ENCODE results near the gene ZMYND11. TPM values are rescaled to one million over a fixed set of nuclear protein-coding genes. Genes with fewer than 3 reads are reported as not detected.
"Not testable (repeated sequence)": the region's sequence is repeated elsewhere in the genome, so short reads cannot be mapped to it uniquely, and the experiment has no call there.

The ZMYND11 gene
- polyA plus RNA-seq, 1 donor (not counting 4 experiments of a cell fraction or from before 2014, with no cell fraction given): 36.1 TPM

DNA sequence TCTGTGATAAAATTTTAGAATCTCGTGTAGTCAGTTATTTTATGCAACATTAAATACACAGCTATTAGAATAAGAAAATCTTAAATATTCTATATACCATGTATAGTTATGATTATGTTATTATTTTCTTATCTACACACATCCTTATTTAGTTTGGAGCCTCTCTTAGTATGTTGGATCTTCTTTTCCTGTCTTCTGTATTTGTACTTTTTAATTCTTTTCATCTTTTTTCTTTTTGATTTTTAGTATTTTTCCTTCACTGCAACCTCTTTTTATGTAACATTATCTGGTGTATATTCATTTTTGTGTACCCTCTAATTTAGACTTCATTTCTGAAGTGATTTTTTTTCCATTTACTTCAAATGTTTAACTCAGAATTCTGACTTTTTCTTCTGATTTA is 48.9 kb downstream of the ZMYND11 start:
- dilution Hi-C loops (cut with MboI; ENCODE audit: extremely low pct_ligation_motif_present, low sequenced_read_pairs): no loop called here
- H3K27me3 ChIP-seq (ENCODE audit: control insufficient read depth, extremely low read depth, insufficient read depth, low read length): no peaks in the 10 kb centered on the region

GRCh38 chr10:184911-185310 is 49.7 kb downstream of the ZMYND11 start:
- no peaks in the 10 kb centered on the region for H3K9me1 ChIP-seq (ENCODE audit: control insufficient read depth, extremely low read depth, insufficient read depth, low read length)
- H4K20me1 ChIP-seq (ENCODE audit: control insufficient read depth, extremely low read depth, insufficient read depth, low read length): no peaks in the 10 kb centered on the region
- H3K4me1 ChIP-seq (ENCODE audit: control insufficient read depth, extremely low read depth, insufficient read depth, low read length): peaks cover 2% of the 10 kb centered on the region
- H3K27me3 ChIP-seq (ENCODE audit: control insufficient read depth, extremely low read depth, insufficient read depth, low read length): no peaks in the 10 kb centered on the region
- H2AFZ ChIP-seq (ENCODE audit: control insufficient read depth, low read length): no peak overlapping the region
- DNase-seq (ENCODE audit: low read depth, low spot score): no peak
- no peak for FAIRE-seq
- dilution Hi-C loops (cut with MboI; ENCODE audit: extremely low pct_ligation_motif_present, low sequenced_read_pairs): no loop called here
- no peak overlapping the region for H3K27ac ChIP-seq (ENCODE audit: control insufficient read depth, insufficient read depth, low read length)
- TF ChIP-seq, protein P1, sequence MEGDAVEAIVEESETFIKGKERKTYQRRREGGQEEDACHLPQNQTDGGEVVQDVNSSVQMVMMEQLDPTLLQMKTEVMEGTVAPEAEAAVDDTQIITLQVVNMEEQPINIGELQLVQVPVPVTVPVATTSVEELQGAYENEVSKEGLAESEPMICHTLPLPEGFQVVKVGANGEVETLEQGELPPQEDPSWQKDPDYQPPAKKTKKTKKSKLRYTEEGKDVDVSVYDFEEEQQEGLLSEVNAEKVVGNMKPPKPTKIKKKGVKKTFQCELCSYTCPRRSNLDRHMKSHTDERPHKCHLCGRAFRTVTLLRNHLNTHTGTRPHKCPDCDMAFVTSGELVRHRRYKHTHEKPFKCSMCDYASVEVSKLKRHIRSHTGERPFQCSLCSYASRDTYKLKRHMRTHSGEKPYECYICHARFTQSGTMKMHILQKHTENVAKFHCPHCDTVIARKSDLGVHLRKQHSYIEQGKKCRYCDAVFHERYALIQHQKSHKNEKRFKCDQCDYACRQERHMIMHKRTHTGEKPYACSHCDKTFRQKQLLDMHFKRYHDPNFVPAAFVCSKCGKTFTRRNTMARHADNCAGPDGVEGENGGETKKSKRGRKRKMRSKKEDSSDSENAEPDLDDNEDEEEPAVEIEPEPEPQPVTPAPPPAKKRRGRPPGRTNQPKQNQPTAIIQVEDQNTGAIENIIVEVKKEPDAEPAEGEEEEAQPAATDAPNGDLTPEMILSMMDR (optimal IDR thresholded peaks at IDR 0.05 in 1 of 3, IDR thresholded peaks at IDR 0.05 in 1 of 3, conservative IDR thresholded peaks at IDR 0.05 in 1 of 3; ENCODE audit: extremely low read depth in 1 of 3, insufficient read depth in 2 of 3, low read length in 3 of 3): no peak
- no peak for TF ChIP-seq EZH2 (IDR thresholded peaks at IDR 0.05; ENCODE audit: low read length)
- no peak overlapping the region for H3K4me3 ChIP-seq (ENCODE audit: control insufficient read depth in 2 of 3, extremely low read depth in 1 of 3, insufficient read depth in 2 of 3, low read depth in 1 of 3, low read length in 3 of 3)
- H3K4me2 ChIP-seq (ENCODE audit: control insufficient read depth, extremely low read depth, insufficient read depth, low read depth, low read length): no peak overlapping the region
- H3K9ac ChIP-seq (ENCODE audit: control insufficient read depth, extremely low read depth, insufficient read depth, low read length): no peak overlapping the region
- H3K9me3 ChIP-seq (ENCODE audit: control insufficient read depth, low read depth, low read length): peaks cover 3% of the 10 kb centered on the region
- H3K36me3 ChIP-seq (ENCODE audit: control insufficient read depth in 2 of 2, extremely low read depth in 1 of 2, insufficient read depth in 2 of 2, low read length in 2 of 2): peaks cover 1 to 5% of the 10 kb centered on the region in 2 experiments
- no peaks in the 10 kb centered on the region for H3K79me2 ChIP-seq (ENCODE audit: control insufficient read depth, insufficient read depth, low read length)

More for the DNA sequence above, 48.9 kb downstream of the ZMYND11 start:
- no peaks in the 10 kb centered on the region for H3K79me2 ChIP-seq (ENCODE audit: control insufficient read depth, insufficient read depth, low read length)
- peaks cover 2% of the 10 kb centered on the region for H3K4me1 ChIP-seq (ENCODE audit: control insufficient read depth, extremely low read depth, insufficient read depth, low read length)
- no peaks in the 10 kb centered on the region for H3K9me1 ChIP-seq (ENCODE audit: control insufficient read depth, extremely low read depth, insufficient read depth, low read length)
- peaks cover 0 to 5% of the 10 kb centered on the region in 2 experiments for H3K36me3 ChIP-seq (ENCODE audit: control insufficient read depth in 2 of 2, extremely low read depth in 1 of 2, insufficient read depth in 2 of 2, low read length in 2 of 2)
- H3K9ac ChIP-seq (ENCODE audit: control insufficient read depth, extremely low read depth, insufficient read depth, low read length): no peak overlapping the region
- H3K27ac ChIP-seq (ENCODE audit: control insufficient read depth, insufficient read depth, low read length): no peak overlapping the region
- TF ChIP-seq EZH2 (IDR thresholded peaks at IDR 0.05; ENCODE audit: low read length): no peak
- TF ChIP-seq, protein P1 (optimal IDR thresholded peaks at IDR 0.05 in 1 of 3, IDR thresholded peaks at IDR 0.05 in 1 of 3, conservative IDR thresholded peaks at IDR 0.05 in 1 of 3; ENCODE audit: extremely low read depth in 1 of 3, insufficient read depth in 2 of 3, low read length in 3 of 3): no peak
- FAIRE-seq: no peak
- no peak overlapping the region for H3K4me2 ChIP-seq (ENCODE audit: control insufficient read depth, extremely low read depth, insufficient read depth, low read depth, low read length)
- no peak for DNase-seq (ENCODE audit: low read depth, low spot score)
- no peak overlapping the region for H3K4me3 ChIP-seq (ENCODE audit: control insufficient read depth in 2 of 3, extremely low read depth in 1 of 3, insufficient read depth in 2 of 3, low read depth in 1 of 3, low read length in 3 of 3)
- peaks cover 3% of the 10 kb centered on the region for H3K9me3 ChIP-seq (ENCODE audit: control insufficient read depth, low read depth, low read length)
- H4K20me1 ChIP-seq (ENCODE audit: control insufficient read depth, extremely low read depth, insufficient read depth, low read length): no peaks in the 10 kb centered on the region
- H2AFZ ChIP-seq (ENCODE audit: control insufficient read depth, low read length): no peak overlapping the region

GRCh38 chr10:185571-185970 is 50.3 kb downstream of the ZMYND11 start:
- H3K27me3 ChIP-seq (ENCODE audit: control insufficient read depth, extremely low read depth, insufficient read depth, low read length); H3K9me1 ChIP-seq (ENCODE audit: control insufficient read depth, extremely low read depth, insufficient read depth, low read length); H3K4me1 ChIP-seq (ENCODE audit: control insufficient read depth, extremely low read depth, insufficient read depth, low read length); H3K4me2 ChIP-seq (ENCODE audit: control insufficient read depth, extremely low read depth, insufficient read depth, low read depth, low read length); H4K20me1 ChIP-seq (ENCODE audit: control insufficient read depth, extremely low read depth, insufficient read depth, low read length); H3K4me3 ChIP-seq (ENCODE audit: control insufficient read depth in 2 of 3, extremely low read depth in 1 of 3, insufficient read depth in 2 of 3, low read depth in 1 of 3, low read length in 3 of 3); FAIRE-seq; dilution Hi-C loops (cut with MboI; ENCODE audit: extremely low pct_ligation_motif_present, low sequenced_read_pairs); H3K79me2 ChIP-seq (ENCODE audit: control insufficient read depth, insufficient read depth, low read length); H2AFZ ChIP-seq (ENCODE audit: control insufficient read depth, low read length); DNase-seq (ENCODE audit: low read depth, low spot score); H3K27ac ChIP-seq (ENCODE audit: control insufficient read depth, insufficient read depth, low read length); H3K9me3 ChIP-seq (ENCODE audit: control insufficient read depth, low read depth, low read length); H3K9ac ChIP-seq (ENCODE audit: control insufficient read depth, extremely low read depth, insufficient read depth, low read length); H3K36me3 ChIP-seq (ENCODE audit: control insufficient read depth in 2 of 2, extremely low read depth in 1 of 2, insufficient read depth in 2 of 2, low read length in 2 of 2): not testable (repeated sequence)

Measured in keratinocyte (primary cell).